Measurements from ENCODE around the gene SGPP1.
"Not testable (repeated sequence)": the region's sequence is repeated elsewhere in the genome, so short reads cannot be mapped to it uniquely, and the experiment has no call there.

DNA sequence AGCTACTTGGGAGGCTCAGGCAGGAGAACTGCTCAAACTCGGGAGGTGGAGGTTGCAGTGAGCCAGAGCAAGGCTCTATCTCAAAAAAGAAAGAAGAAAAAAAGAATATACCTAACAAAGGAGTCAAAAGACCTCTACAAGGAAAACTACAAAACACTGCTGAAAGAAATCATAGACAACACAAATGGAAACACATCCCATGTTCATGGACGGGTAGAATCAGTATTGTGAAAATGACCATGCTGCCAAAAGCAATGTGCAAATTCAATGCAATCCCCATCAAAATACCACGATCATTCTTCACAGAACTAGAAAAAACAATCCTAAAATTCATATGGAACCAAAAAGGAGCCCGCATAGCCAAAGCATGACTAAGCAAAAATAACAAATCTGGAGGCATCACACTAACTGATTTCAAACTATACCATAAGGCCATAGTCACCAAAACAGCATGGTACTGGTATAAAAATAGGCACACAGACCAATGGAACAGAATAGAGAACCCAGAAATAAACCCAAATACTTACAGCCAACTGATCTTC, 91.7 kb downstream of the SGPP1 start:
- not testable (repeated sequence) for TF ChIP-seq HDAC2 (IDR thresholded peaks at IDR 0.05); BHLHE40 (IDR thresholded peaks at IDR 0.05; ENCODE audit: borderline replicate concordance in 1 of 2, low read depth in 2 of 2, low read length in 1 of 2); POLR2A (IDR thresholded peaks at IDR 0.05; ENCODE audit: low read depth, low read length); ZZZ3 (IDR thresholded peaks at IDR 0.05; ENCODE audit: control insufficient read depth, insufficient read length, low read depth); MTA2 (IDR thresholded peaks at IDR 0.05; ENCODE audit: low read depth); SMAD1 (IDR thresholded peaks at IDR 0.05; ENCODE audit: low read depth, partially characterized antibody); HDAC6 (IDR thresholded peaks at IDR 0.05; ENCODE audit: unreplicated experiment); RB1 (IDR thresholded peaks at IDR 0.05; ENCODE audit: borderline replicate concordance)
- TF ChIP-seq, protein P1, sequence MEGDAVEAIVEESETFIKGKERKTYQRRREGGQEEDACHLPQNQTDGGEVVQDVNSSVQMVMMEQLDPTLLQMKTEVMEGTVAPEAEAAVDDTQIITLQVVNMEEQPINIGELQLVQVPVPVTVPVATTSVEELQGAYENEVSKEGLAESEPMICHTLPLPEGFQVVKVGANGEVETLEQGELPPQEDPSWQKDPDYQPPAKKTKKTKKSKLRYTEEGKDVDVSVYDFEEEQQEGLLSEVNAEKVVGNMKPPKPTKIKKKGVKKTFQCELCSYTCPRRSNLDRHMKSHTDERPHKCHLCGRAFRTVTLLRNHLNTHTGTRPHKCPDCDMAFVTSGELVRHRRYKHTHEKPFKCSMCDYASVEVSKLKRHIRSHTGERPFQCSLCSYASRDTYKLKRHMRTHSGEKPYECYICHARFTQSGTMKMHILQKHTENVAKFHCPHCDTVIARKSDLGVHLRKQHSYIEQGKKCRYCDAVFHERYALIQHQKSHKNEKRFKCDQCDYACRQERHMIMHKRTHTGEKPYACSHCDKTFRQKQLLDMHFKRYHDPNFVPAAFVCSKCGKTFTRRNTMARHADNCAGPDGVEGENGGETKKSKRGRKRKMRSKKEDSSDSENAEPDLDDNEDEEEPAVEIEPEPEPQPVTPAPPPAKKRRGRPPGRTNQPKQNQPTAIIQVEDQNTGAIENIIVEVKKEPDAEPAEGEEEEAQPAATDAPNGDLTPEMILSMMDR (IDR thresholded peaks at IDR 0.05 in 2 of 3, conservative IDR thresholded peaks at IDR 0.05 in 1 of 3; ENCODE audit: control insufficient read depth in 2 of 3, extremely low read depth in 1 of 3, insufficient read depth in 1 of 3, low read depth in 3 of 3, low read length in 3 of 3) = not testable (repeated sequence)
- TF ChIP-seq, protein P2, sequence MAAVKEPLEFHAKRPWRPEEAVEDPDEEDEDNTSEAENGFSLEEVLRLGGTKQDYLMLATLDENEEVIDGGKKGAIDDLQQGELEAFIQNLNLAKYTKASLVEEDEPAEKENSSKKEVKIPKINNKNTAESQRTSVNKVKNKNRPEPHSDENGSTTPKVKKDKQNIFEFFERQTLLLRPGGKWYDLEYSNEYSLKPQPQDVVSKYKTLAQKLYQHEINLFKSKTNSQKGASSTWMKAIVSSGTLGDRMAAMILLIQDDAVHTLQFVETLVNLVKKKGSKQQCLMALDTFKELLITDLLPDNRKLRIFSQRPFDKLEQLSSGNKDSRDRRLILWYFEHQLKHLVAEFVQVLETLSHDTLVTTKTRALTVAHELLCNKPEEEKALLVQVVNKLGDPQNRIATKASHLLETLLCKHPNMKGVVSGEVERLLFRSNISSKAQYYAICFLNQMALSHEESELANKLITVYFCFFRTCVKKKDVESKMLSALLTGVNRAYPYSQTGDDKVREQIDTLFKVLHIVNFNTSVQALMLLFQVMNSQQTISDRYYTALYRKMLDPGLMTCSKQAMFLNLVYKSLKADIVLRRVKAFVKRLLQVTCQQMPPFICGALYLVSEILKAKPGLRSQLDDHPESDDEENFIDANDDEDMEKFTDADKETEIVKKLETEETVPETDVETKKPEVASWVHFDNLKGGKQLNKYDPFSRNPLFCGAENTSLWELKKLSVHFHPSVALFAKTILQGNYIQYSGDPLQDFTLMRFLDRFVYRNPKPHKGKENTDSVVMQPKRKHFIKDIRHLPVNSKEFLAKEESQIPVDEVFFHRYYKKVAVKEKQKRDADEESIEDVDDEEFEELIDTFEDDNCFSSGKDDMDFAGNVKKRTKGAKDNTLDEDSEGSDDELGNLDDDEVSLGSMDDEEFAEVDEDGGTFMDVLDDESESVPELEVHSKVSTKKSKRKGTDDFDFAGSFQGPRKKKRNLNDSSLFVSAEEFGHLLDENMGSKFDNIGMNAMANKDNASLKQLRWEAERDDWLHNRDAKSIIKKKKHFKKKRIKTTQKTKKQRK (IDR thresholded peaks at IDR 0.05; ENCODE audit: low read depth, low read length) = not testable (repeated sequence)
- TF ChIP-seq, protein P3, sequence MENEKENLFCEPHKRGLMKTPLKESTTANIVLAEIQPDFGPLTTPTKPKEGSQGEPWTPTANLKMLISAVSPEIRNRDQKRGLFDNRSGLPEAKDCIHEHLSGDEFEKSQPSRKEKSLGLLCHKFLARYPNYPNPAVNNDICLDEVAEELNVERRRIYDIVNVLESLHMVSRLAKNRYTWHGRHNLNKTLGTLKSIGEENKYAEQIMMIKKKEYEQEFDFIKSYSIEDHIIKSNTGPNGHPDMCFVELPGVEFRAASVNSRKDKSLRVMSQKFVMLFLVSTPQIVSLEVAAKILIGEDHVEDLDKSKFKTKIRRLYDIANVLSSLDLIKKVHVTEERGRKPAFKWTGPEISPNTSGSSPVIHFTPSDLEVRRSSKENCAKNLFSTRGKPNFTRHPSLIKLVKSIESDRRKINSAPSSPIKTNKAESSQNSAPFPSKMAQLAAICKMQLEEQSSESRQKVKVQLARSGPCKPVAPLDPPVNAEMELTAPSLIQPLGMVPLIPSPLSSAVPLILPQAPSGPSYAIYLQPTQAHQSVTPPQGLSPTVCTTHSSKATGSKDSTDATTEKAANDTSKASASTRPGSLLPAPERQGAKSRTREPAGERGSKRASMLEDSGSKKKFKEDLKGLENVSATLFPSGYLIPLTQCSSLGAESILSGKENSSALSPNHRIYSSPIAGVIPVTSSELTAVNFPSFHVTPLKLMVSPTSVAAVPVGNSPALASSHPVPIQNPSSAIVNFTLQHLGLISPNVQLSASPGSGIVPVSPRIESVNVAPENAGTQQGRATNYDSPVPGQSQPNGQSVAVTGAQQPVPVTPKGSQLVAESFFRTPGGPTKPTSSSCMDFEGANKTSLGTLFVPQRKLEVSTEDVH (IDR thresholded peaks at IDR 0.05; ENCODE audit: low read depth, partially characterized antibody) = not testable (repeated sequence)
- TF ChIP-seq, protein P4, sequence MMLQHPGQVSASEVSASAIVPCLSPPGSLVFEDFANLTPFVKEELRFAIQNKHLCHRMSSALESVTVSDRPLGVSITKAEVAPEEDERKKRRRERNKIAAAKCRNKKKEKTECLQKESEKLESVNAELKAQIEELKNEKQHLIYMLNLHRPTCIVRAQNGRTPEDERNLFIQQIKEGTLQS (IDR thresholded peaks at IDR 0.05; ENCODE audit: borderline replicate concordance, extremely low read depth, low read depth, low read length) = not testable (repeated sequence)
